K562 treated with DMSO at 1 percent for 48 hours (cell line): ENCODE measurements around the gene BROX. TPM values are rescaled to one million over a fixed set of nuclear protein-coding genes. Genes with fewer than 3 reads are reported as not detected.

Source experiments
- total RNA-seq: library from RNA; unstranded; fragments of 300-600 nt; gene quantifications from 2 replicates; pipeline ENCODE4 v1.2.3, GENCODE V29; 2022; ENCODE audit warnings: low replicate concordance; ENCODE audit errors: extremely low read depth

Gene BROX, protein sequence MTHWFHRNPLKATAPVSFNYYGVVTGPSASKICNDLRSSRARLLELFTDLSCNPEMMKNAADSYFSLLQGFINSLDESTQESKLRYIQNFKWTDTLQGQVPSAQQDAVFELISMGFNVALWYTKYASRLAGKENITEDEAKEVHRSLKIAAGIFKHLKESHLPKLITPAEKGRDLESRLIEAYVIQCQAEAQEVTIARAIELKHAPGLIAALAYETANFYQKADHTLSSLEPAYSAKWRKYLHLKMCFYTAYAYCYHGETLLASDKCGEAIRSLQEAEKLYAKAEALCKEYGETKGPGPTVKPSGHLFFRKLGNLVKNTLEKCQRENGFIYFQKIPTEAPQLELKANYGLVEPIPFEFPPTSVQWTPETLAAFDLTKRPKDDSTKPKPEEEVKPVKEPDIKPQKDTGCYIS
- not detected in 2 replicates for total RNA-seq

DNA sequence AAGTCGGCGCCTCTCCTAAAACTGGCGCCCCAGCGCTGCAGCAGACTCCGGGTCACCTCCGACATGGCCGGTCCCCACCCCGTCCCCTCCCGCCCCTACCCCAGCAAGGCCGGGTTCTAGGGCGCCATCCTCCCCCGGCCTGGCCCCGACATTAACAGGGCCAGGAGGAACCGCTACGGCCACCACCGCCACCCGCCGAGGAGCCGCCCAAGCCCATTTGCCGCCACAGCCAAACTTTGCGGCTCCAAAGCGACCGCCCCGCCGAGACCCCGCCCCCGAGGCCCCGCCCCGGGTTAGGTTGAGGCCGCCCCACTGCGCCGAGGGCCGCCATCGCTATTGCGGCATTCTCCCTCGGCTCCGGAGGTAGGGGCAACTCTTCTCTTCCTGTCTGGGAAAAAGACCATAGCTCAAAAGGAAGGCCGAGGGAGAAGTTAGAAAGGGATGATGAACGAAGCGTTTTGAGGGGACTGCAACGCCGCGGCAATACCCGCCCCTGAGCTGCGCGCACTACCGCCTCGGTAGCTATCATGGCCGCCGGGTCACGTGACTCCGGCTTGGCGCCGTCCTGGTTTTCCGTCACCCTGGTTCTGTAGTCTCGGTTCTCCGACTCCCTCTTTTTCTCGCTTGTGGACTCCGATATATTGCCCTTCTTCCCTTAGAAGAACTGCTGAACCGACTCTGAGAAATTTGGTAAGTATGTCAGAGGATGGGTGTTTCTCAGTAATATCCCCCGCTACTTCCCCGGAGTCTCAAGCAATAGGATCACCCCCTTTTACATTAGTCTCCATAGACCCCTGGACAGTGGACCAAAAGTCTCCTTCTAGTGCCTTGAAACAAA lies at the start of gene BROX, which contains the start of gene AIDA:
TSS of gene BROX (plus strand) at position 312 of the 838 bp plus-strand sequence. CDS start 3,136 bp downstream, outside the sequence.
TSS of gene AIDA (minus strand) at position 239 of the 838 bp plus-strand sequence. CDS start at position 65, 174 bp downstream.

DNA sequence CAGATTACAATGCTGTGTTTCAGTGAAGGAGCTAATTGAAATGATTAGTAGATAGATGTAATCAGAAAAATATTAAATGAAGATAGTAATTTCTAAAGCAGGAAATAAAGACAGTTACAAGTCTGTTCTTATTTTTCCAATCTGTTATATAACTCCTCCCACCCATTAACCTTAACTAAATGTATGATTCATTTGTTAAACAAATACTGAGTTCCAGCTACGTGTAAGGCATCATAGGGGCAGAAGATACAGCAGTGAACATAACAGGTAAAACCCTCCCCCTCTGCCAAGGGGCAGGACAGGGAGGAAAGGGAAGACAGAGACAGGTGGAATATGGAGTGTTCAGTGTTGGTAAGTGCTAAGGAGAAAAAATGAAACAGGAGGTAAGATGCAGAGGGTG lies 24.6 kb downstream of the BROX start, which contains the start of gene FAM177B:
TSS of gene FAM177B (plus strand) at position 231 of the 400 bp plus-strand sequence. CDS start 9,344 bp downstream, outside the sequence.

Other genes with a start within 250 kb of the BROX start
- not detected in 2 replicates for gene HHIPL2, start 164.5 kb upstream of the BROX start, total RNA-seq
- not detected in 2 replicates for gene TAF1A, start 122.6 kb upstream of the BROX start, total RNA-seq
- not detected in 2 replicates for gene MIA3, start 94.5 kb upstream of the BROX start, total RNA-seq
- 124 TPM in 1 of 2 replicates, not detected in the other for gene AIDA, start 73 bp upstream of the BROX start, total RNA-seq
- gene FAM177B, start 24.6 kb downstream of the BROX start, total RNA-seq: not detected in 2 replicates
- not detected in 2 replicates for gene DISP1, start 102.5 kb downstream of the BROX start, total RNA-seq